Measurements from ENCODE around the gene SLC35G6.
"Not testable (repeated sequence)": the region's sequence is repeated elsewhere in the genome, so short reads cannot be mapped to it uniquely, and the experiment has no call there.

The SLC35G6 gene

GRCh38 chr17:7481275-7481674 lies at the start of gene SLC35G6:
TSS of gene SLC35G6 (plus strand) at chr17:7481446. CDS start at chr17:7481517, 71 bp downstream.
- not testable (repeated sequence) for H3K4me3 ChIP-seq (ENCODE audit: low read depth, low read length)

GRCh38 chr17:7432296-7432695 lies 49.0 kb upstream of the SLC35G6 start:
- H3K4me3 ChIP-seq (ENCODE audit: low read depth, low read length): no peak overlapping the region
- TF ChIP-seq CTCF (IDR thresholded peaks at IDR 0.05; ENCODE audit: borderline replicate concordance, insufficient read depth, low read depth, low read length): no peak

GRCh38 chr17:7435676-7436555 lies 45.3 kb upstream of the SLC35G6 start:
- peak overlapping the region; percentile 68 for H3K4me3 ChIP-seq (ENCODE audit: low read depth, low read length)
- TF ChIP-seq CTCF (IDR thresholded peaks at IDR 0.05; ENCODE audit: borderline replicate concordance, insufficient read depth, low read depth, low read length): peak; percentile 51

GRCh38 chr17:7436556-7437368 lies 44.5 kb upstream of the SLC35G6 start:
- TF ChIP-seq CTCF (IDR thresholded peaks at IDR 0.05; ENCODE audit: borderline replicate concordance, insufficient read depth, low read depth, low read length): peak; percentile 93
- peak overlapping the region; percentile 68 for H3K4me3 ChIP-seq (ENCODE audit: low read depth, low read length)

GRCh38 chr17:7437369-7437863 lies 43.8 kb upstream of the SLC35G6 start:
- TF ChIP-seq CTCF (IDR thresholded peaks at IDR 0.05; ENCODE audit: borderline replicate concordance, insufficient read depth, low read depth, low read length): no peak
- no peak overlapping the region for H3K4me3 ChIP-seq (ENCODE audit: low read depth, low read length)

- peak overlapping the region; percentile 21 for H3K4me3 ChIP-seq (ENCODE audit: low read depth, low read length)
- no peak for TF ChIP-seq CTCF (IDR thresholded peaks at IDR 0.05; ENCODE audit: borderline replicate concordance, insufficient read depth, low read depth, low read length)
These were observed 43.2 kb upstream of the SLC35G6 start for GRCh38 chr17:7437950-7438614.
